ENCODE measurements around the gene SMO.

The SMO gene

GRCh38 chr7:129147731-129148130 lies 40.7 kb upstream of the SMO start:
- TF ChIP-seq CTCF (IDR thresholded peaks at IDR 0.05): no peak
- Mint-ChIP-seq H3K27ac (no peak overlapping the region), H3K27me3 (ENCODE audit: low read depth, poor library complexity) (peaks cover 74% of the 10 kb centered on the region), H3K4me3 (no peak overlapping the region), H3K36me3 (ENCODE audit: low read depth) (no peaks in the 10 kb centered on the region), H3K4me1 (peaks cover 12% of the 10 kb centered on the region), H3K9me3 (no peaks in the 10 kb centered on the region)
- no peak for DNase-seq

- peaks cover 61% of the 10 kb centered on the region for H3K27me3 Mint-ChIP-seq (ENCODE audit: low read depth, poor library complexity)
- H3K4me1 Mint-ChIP-seq: peaks cover 4% of the 10 kb centered on the region
- no peak overlapping the region for H3K27ac Mint-ChIP-seq
- no peak for TF ChIP-seq CTCF (IDR thresholded peaks at IDR 0.05)
- H3K4me3 Mint-ChIP-seq: no peak overlapping the region
- H3K9me3 Mint-ChIP-seq: no peaks in the 10 kb centered on the region
- DNase-seq: no peak
- no peaks in the 10 kb centered on the region for H3K36me3 Mint-ChIP-seq (ENCODE audit: low read depth)
Measured at GRCh38 chr7:129149511-129149910, 38.9 kb upstream of the SMO start.

- Mint-ChIP-seq H3K4me3 (no peak overlapping the region), H3K36me3 (ENCODE audit: low read depth) (no peaks in the 10 kb centered on the region), H3K27ac (no peak overlapping the region), H3K4me1 (peaks cover 4% of the 10 kb centered on the region), H3K27me3 (ENCODE audit: low read depth, poor library complexity) (peaks cover 60% of the 10 kb centered on the region), H3K9me3 (no peaks in the 10 kb centered on the region)
- DNase-seq: no peak
- TF ChIP-seq CTCF (IDR thresholded peaks at IDR 0.05): no peak
Measured at GRCh38 chr7:129150199-129150996, 38.0 kb upstream of the SMO start.

GRCh38 chr7:129157651-129158050 lies 30.8 kb upstream of the SMO start:
- peaks cover 3% of the 10 kb centered on the region for H3K9me3 Mint-ChIP-seq
- H3K36me3 Mint-ChIP-seq (ENCODE audit: low read depth): no peaks in the 10 kb centered on the region
- no peak overlapping the region for H3K4me3 Mint-ChIP-seq
- no peak overlapping the region for H3K27ac Mint-ChIP-seq
- H3K4me1 Mint-ChIP-seq: peaks cover 31% of the 10 kb centered on the region
- no peak for TF ChIP-seq CTCF (IDR thresholded peaks at IDR 0.05)
- DNase-seq: no peak
- H3K27me3 Mint-ChIP-seq (ENCODE audit: low read depth, poor library complexity): peaks cover 11% of the 10 kb centered on the region

- DNase-seq: no peak
- no peak overlapping the region for H3K27ac Mint-ChIP-seq
Measured at GRCh38 chr7:129159539-129159938, 28.9 kb upstream of the SMO start.

More at GRCh38 chr7:129159539-129159938, 28.9 kb upstream of the SMO start:
- Mint-ChIP-seq H3K4me1 (peaks cover 35% of the 10 kb centered on the region), H3K27me3 (ENCODE audit: low read depth, poor library complexity) (peaks cover 8% of the 10 kb centered on the region), H3K4me3 (no peak overlapping the region), H3K36me3 (ENCODE audit: low read depth) (no peaks in the 10 kb centered on the region), H3K9me3 (peaks cover 3% of the 10 kb centered on the region)
- no peak for TF ChIP-seq CTCF (IDR thresholded peaks at IDR 0.05)
